AG09309 (cell line): ENCODE data around the gene FAU.
"Not testable (repeated sequence)": the region's sequence is repeated elsewhere in the genome, so short reads cannot be mapped to it uniquely, and the experiment has no call there.

Experiments used
- DNase-seq: peaks from one replicate; pipeline ENCODE4 v3.0.0-alpha.2; 2010; ENCODE audit warnings: low read depth
- H3K4me3 ChIP-seq: 2 replicates; pipeline ENCODE4 v1.5.1; 2011; ENCODE audit warnings: mild to moderate bottlenecking, low read depth, low read length, moderate library complexity; ENCODE audit not compliant: control insufficient read depth
- TF ChIP-seq, protein P1 (sequence below): IDR thresholded peaks from 2 replicates; pipeline ENCODE4 v1.5.1; 2011; ENCODE audit warnings: mild to moderate bottlenecking, low read depth, low read length, inconsistent platforms; ENCODE audit not compliant: insufficient read depth, control insufficient read depth; ENCODE audit errors: missing control alignments

FAU gene

DNA sequence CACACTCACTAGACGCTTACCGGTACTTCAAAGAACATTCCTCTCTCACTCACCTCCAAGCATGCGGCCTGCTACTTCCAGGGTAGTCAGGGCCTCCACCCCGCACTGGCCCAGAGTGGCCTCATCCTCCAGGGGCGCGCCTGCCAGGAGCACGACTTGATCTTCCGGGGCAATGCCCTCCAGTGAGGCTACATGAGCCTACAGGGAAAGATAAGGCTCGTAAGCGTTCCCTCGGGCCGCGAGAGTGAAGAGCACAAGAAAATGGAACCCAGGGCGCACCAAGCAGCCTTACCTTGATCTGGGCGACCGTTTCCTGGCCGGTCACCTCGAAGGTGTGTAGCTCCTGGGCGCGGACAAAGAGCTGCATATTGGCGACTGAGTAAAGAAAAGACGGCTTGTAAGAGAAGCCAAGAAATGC lies 478 bp downstream of the FAU start:
- TF ChIP-seq, protein P1, sequence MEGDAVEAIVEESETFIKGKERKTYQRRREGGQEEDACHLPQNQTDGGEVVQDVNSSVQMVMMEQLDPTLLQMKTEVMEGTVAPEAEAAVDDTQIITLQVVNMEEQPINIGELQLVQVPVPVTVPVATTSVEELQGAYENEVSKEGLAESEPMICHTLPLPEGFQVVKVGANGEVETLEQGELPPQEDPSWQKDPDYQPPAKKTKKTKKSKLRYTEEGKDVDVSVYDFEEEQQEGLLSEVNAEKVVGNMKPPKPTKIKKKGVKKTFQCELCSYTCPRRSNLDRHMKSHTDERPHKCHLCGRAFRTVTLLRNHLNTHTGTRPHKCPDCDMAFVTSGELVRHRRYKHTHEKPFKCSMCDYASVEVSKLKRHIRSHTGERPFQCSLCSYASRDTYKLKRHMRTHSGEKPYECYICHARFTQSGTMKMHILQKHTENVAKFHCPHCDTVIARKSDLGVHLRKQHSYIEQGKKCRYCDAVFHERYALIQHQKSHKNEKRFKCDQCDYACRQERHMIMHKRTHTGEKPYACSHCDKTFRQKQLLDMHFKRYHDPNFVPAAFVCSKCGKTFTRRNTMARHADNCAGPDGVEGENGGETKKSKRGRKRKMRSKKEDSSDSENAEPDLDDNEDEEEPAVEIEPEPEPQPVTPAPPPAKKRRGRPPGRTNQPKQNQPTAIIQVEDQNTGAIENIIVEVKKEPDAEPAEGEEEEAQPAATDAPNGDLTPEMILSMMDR, result no peak
- peak overlapping the region; percentile 99 for H3K4me3 ChIP-seq
- no peak for DNase-seq

DNA sequence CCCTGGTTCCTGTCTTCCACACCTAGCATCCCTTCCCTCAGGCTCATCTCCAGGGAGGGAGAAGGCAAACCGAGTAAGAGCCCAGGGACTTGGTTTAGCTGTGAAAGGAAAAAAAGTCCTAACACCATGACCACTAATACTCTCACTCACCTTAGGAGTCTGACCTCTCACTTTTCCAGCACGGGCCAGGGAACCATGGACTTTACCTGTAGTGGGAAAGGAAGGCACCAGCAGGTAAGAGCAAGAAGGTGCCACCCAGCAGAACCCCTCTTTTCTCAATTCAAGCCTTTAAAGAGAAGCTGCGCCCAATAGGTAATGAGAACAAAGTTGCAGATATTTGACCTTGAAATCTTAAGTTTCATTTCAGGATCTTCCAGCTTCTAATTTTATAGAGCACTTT lies 1.1 kb downstream of the FAU start:
- no peak for DNase-seq
- peak overlapping the region; percentile 99 for H3K4me3 ChIP-seq
- TF ChIP-seq, protein P1, result no peak

DNA sequence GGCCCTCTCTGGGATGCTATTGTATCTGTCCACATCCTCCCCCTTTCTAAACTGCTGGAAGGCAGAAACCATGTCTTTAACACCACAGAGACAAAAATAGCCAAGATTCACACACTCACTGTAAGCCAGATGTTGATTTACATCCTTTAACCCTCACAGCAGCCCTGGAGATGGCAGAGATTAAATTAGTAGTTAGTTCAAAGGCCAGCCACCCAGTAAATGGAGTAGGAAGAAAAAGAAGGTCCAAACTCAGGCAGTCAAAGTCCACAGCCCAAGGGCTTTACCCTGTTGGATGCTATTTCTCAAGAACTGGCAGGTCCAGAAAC lies 2.3 kb downstream of the FAU start:
- no peak overlapping the region for H3K4me3 ChIP-seq
- TF ChIP-seq, protein P1, result no peak
- DNase-seq, result no peak

DNA sequence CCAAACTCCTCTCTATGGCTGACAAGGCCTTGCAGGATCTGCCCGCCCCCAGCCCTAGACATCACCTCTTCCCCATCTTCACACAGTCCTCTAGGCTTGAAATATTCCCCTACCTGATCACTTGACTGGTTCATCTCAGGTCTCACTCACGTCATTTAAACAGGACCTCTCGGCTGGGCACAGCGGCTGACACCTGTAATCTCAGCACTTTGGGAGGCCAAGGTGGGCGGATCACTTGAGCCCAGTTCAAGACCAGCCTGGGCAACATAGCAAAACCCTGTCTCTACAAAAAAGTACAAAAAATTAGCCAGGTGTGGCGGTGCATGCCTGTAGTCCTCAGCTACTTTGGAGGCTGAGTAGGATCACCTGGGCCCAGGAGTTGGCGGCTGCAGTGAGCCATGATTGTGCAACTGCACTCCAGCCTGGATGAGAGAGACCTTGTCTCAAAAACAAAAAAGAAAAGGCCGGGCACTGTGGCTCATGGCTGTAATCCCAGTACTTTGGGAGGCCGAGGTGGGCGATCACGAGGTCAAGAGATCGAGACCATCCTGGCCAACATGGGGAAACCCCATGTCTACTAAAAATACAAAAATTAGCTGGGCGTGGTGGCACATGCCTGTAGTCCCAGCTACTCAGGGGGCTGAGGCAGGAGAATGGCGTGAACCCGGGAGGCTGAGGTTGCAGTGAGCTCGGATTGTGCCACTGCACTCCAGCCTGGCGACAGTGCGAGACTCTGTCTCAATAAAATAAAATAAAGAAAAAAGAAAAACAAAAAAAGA lies 2.9 kb downstream of the FAU start:
- not testable (repeated sequence) for H3K4me3 ChIP-seq, DNase-seq

DNA sequence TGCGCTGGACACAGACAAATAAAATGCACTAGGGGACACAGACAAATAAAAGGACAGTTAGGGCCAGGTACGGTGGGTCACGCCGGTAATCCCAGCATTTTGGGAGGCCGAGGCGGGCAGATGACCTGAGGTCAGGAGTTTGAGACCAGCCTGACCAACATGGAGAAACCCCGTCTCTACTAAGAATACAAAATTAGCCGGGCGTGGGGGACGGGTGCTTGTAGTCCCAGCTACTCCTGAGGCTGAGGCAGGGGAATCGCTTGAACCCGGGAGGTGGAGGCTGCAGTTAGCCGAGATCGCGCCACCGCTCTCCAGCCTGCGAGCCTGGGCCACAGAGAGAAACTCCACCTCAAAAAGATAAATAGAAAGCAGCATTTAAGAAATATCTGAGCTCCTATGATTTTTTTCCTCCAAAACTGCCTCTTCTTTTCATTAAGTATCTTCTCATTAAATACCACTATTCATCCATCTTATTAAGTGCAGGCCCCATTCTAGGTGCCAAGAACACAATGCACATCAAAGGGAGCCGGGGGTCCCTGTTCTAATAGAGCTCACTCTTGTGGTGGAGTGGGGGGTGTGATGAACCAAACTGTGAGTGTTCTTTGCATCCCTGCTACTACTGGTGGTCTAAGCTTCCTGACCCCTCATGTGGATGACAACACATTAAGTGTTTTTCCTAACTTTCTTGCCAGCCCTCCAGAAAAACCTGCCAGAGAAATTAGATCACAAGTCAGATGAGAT lies 3.7 kb downstream of the FAU start:
- no peak overlapping the region for H3K4me3 ChIP-seq
- TF ChIP-seq, protein P1, result no peak
- no peak for DNase-seq

DNA sequence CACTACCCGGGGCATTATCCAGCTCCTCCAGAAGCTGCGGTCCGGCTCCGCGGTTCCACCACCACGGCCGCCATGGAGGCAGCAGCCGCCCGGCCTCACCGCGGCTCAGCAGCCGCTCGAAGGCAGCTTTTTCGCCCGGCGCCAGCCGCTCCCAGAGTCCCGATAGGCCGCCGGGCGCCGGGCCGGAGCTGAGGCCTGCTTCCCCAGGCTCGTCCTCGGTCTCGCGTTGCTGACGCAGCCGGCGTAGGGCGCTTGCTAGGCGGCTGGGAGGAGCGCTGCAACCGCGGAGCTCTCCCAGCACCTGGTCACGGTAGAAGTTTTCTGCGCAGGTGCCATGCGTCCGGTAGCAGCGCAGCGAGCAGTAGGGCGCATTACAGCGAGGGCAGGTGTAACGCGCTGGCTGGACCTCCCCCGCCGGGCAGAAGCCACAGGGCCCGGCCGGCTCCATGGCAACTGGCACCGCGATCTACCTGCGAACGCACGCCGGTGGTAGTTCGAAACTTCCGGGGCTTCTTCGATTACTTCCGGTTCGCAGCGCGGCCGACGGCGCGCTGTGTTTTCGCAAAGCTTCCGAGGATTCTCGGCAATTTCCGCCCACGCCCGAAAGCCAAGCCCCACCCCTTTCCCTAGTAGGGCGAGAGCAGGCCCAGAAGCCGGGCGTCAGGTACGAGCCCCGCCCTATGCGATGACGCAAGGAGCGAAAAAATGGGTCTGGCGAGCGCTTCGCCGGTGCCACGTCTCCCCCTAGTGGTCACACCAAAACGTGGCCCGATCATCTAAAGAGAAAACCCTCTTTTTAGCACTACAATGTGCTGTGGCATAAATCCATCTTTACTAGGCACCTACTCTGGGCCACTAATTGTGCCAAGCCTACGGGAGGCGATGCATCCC lies 4.5 kb downstream of the FAU start, which contains the start of gene ZNHIT2:
TSS of gene ZNHIT2 (minus strand) at position 496 of the 891 bp plus-strand sequence. CDS start at position 448, 48 bp downstream.
- peak within 1 kb of the TSS; percentile 63 for H3K4me3 ChIP-seq
- TF ChIP-seq, protein P1, result peak; percentile 93
- peak; percentile 93 for DNase-seq
